OCI-M1 (cell line): Measurements from ENCODE around the gene KRTAP10-6.
"Not testable (repeated sequence)": the region's sequence is repeated elsewhere in the genome, so short reads cannot be mapped to it uniquely, and the experiment has no call there.

Experiments
- DNase-seq: peaks from one replicate; lab custom pipeline; 2025; lab: John Stamatoyannopoulos, UW

KRTAP10-6 gene

GRCh38 chr21:44592446-44593311 is at the start of gene KRTAP10-6:
Gene KRTAP10-6, minus strand, starts transcription at chr21:44592505. Its CDS starts 21 bp downstream, at chr21:44592484.
- DNase-seq: no peak

- no peak for DNase-seq
Observed at GRCh38 chr21:44640761-44641160, 48.5 kb upstream of the KRTAP10-6 start.

GRCh38 chr21:44639331-44639655 is 47.0 kb upstream of the KRTAP10-6 start:
- no peak for DNase-seq

- DNase-seq: not testable (repeated sequence)
Observed at GRCh38 chr21:44638506-44639330, 46.4 kb upstream of the KRTAP10-6 start.

- not testable (repeated sequence) for DNase-seq
Observed at GRCh38 chr21:44637851-44638348, 45.6 kb upstream of the KRTAP10-6 start.

- no peak for DNase-seq
Observed at GRCh38 chr21:44637018-44637850, 44.9 kb upstream of the KRTAP10-6 start, which contains the start of gene KRTAP10-10. Gene KRTAP10-10, plus strand, starts transcription at chr21:44637356. Its CDS starts 62 bp downstream, at chr21:44637418.

GRCh38 chr21:44636209-44637017 is 44.1 kb upstream of the KRTAP10-6 start:
- DNase-seq: no peak

GRCh38 chr21:44632067-44632466 is 39.8 kb upstream of the KRTAP10-6 start:
- no peak for DNase-seq

- no peak for DNase-seq
Observed at GRCh38 chr21:44630440-44630839, 38.1 kb upstream of the KRTAP10-6 start.

- no peak for DNase-seq
Observed at GRCh38 chr21:44628707-44629391, 36.5 kb upstream of the KRTAP10-6 start.

- DNase-seq: not testable (repeated sequence)
Observed at GRCh38 chr21:44627831-44628233, 35.5 kb upstream of the KRTAP10-6 start.

- not testable (repeated sequence) for DNase-seq
Observed at GRCh38 chr21:44627181-44627822, 35.0 kb upstream of the KRTAP10-6 start.

- no peak for DNase-seq
Observed at GRCh38 chr21:44626673-44627143, 34.4 kb upstream of the KRTAP10-6 start, which contains the start of gene KRTAP10-9. Gene KRTAP10-9, plus strand, starts transcription at chr21:44627093. Its CDS starts 79 bp downstream, at chr21:44627172.

GRCh38 chr21:44626262-44626661 is 34.0 kb upstream of the KRTAP10-6 start:
- DNase-seq: no peak

GRCh38 chr21:44625756-44626155 is 33.5 kb upstream of the KRTAP10-6 start:
- no peak for DNase-seq

- DNase-seq: no peak
Observed at GRCh38 chr21:44623575-44623974, 31.3 kb upstream of the KRTAP10-6 start.

- no peak for DNase-seq
Observed at GRCh38 chr21:44619886-44620285, 27.6 kb upstream of the KRTAP10-6 start.

GRCh38 chr21:44618909-44619308 is 26.6 kb upstream of the KRTAP10-6 start:
- DNase-seq: no peak

- DNase-seq: peak; percentile 52
Observed at GRCh38 chr21:44618504-44618903, 26.2 kb upstream of the KRTAP10-6 start.
